ENCODE data around the gene CRACR2B.

CRACR2B gene

DNA sequence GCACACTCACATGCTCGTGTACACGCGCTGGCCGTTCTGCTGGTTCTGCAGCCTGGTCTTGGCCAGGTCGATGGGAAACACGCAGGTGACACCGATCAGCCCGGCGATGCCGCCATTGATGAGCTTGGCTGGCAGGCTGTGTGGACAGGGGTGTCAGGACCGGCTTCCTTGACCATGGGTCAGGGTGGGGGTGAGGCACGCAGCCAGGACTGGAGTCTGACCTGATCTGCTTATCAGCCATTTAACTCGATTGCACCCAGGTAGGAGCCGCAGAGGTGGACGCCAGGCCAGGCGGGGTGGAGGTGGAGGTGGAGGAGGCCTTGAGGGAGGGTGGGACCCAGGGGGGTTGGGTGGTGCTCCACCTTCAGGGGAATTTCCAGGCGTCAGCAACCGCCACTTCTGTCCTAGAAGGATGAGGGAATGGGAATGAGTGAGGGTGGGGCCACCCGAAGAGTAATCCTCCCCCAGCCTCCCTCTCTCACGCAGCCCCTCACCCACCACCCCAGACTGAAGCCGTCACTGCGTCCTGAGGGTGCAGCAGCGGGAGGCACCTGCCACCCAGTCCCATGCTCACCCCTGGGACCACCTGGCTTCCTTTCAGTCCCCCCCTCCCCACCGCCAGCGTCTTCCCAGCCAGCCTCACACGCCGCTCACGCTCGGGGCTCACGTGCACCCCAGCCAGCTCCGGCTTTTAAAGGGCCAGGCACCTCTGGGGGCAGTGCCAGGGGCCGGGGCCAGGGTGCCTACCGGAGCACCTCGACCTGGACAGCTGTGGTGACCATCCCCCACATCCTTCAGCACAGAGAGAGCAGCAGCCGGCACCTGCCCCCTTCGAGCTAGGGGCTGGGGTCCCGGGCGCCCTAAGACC lies 32.7 kb upstream of the CRACR2B start:
- no peak for DNase-seq

DNA sequence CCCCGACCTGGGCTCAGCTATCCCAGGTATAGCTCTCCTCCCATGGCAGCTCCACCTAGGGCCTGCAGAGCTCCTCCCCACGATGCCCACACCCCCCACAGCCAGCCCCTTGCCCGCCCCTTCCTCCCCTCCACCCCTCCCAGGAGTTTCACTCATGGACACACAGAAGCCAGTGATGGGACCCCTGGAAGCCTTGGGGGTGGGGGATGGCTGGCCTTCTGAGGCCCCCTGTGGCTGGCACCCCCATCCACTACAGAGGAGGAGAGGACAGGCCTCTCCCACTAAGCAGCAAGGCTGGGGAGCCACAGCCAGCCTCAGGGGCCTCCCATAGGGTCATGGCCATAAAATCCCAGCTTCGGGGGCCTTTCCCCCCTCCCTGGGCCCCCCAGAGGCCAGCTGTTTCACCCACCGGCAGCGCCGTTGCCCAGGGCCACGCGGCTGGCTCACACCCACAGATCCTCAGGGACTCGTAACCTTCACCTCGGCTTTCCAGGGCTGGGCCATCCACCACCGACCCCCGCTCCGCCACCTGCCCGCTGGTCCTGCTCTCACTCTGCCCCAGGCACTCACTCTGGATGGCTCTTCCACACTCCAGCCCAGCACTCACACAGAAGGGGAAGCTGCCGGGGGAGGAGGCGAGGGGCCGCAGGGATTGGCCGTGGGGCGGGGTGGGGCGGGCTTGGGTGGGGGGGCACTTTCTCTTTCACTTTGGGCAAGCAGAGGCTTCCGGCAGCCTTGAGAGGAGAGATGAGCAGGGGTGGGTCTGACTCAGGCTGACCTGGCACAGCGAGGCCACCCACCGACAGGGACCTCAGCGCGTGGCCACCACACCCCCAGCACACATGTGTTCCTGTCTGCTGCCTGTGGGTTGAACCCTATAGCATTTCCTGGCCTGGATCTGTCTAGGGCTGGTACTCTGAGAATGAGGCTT lies 31.8 kb upstream of the CRACR2B start:
- DNase-seq = peak; percentile 74 to 84 (median 76)

DNA sequence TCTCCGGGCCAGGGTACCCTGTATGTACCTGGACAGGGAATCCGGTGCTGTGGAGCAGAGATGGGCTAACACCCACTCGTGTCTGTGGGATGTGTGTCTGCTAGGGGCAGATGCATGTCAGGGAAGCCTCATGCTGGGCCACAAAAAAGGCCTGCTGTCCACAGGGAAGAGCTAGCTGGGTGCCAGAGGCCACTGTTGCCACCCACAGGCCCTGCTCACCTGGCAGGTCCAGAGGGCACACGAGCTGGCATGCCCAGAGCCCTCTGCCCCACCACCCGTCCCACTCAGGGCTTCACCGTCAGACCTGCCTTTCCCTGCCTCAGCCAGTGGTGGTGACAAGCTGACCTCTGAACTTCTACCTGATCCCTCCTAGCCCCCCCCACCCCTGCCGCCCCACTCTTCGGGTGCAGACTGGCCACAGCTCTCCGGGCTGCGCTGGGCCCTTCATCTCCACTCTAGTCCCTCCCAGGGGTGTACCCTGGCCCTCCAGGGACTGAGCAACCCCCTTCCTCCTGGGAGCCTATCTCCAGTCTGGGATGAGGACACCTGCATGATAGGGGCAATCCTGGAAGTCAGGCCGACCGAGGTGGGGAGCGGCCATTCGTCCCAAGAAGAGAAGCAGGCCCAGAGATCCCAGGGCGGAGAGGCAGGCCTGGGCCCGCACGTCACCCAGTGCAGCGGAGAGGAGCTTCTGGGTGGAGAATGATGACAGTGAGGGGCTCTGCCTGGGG lies 31.0 kb upstream of the CRACR2B start:
- no peak for DNase-seq

DNA sequence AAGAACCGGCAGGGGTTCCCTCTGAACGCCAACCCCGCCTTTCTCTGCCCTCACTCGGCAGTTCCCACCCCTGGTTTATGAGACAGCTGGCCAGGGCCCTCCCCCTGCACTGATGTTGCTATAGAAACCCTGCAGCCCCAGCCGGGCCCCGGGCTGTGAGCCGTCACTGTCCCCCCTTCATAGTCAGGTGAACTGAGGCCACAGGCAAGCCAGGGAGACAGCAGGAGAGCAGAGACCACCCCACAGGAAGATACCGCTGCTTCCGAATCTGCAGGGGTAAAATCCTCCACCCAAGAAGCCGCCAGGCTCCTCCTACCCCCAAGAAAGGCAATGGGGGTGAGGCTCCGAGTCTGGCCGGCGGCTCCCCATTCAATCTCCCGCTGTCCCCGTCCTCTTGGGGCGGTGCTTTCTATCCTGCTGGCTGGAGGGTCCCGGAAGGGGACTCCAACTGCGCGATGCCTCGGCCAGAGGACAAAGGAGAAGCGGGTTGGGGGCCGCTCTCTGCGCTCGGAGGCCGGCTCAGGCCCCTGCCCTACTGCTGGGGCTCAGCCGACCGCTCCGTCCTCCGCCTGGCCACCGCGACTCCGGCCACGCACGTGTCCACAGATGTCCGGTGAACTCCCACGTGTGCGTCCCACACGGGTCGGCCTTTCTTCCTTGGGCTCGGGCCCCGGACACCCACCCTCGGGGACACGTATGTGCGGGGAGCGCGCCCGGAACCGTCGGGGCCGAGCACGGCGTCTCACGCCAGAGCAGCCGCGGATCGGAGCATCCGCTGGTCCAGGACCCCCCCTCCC lies 30.2 kb upstream of the CRACR2B start:
- peak; percentile 52 to 70 (median 60) for DNase-seq

DNA sequence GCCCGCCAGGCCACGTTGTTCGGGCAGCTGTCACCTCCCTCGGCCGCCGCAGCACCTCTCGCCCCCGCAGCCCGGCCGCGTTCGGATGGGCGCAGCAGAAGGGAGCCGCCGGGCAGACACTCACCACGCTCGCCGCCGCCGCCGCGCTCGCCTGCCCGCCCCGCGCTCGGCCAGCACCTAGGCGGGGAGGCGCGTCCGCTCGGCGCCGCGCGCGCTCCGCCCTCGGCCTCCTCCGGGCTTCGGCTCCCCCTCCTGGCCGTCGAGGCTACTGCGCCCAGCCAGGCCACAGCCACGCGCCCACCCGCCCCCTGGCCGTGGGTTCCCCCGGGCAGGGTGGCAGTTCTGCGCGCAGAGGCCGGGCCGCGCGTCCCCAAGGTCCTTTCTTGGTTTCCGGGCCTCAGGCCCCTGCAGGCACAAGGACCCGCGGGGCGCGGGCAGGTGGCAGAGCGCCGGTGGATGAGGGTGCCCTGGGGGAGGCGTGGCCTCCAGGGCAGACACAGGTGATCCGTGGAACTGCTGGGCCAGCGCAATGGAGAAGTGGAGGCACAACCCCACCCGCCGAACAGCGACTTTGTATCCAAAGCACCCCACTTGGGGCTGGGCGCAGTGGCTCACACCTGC lies 29.5 kb upstream of the CRACR2B start, which contains the start of gene SLC25A22:
Gene SLC25A22, minus strand, starts transcription at position 189 of the 621 bp plus-strand sequence. CDS start 3,275 bp downstream, outside the sequence.
- peak; percentile 65 to 76 (median 74) for DNase-seq

DNA sequence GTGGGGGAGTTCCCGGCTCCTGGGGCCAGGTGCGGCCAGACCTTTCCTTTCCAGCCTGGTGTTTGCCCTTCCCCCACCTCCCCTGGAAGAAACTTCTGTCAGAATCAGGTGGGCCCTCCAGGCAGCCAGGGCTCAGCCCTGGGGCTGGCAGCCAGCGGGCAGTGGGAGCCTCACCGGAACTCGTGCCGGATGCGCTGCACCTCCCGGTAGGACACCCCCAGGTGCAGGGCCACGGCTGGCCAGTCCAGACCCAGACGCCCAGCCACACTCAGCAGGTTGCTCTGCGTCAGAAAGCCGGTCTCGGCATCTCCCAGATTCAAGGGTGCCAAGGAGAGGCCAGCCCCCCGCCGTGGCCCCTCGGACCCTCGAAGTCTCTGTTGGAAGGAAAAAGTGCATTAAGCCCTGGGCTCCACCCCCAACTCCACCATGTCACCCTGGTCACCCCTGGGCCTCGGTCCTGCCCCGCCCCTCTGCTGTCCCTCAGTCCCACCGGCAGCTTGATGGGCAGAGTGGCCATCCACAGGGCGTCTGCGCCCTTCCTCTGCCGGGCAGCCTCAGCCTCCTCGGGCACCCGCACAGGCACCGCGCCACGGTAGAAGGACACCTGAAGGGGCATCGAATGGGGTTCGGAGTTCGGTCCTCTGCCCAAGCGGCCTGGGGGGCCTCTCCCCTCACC lies 27.9 kb upstream of the CRACR2B start:
- no peak for DNase-seq

DNA sequence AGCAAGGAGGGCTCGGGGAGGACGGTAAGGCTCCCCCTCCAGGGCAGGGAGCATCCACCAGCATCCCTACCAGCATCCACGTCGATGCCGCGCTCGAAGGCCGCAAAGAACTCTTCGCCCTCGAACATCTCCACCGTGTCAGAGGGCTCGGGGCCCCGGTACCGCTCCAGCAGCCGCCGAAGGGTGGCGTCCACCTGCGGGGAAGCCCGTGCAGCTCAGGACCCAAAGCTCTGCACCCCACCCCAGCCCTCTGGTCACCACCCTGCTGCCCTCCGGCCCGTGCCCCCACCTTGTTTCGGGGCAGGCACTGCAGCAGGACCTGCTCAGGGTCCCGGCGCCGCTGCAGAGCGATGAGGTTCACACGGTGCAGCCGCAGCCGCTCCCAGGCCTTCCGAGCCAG lies 27.2 kb upstream of the CRACR2B start:
- no peak for DNase-seq

DNA sequence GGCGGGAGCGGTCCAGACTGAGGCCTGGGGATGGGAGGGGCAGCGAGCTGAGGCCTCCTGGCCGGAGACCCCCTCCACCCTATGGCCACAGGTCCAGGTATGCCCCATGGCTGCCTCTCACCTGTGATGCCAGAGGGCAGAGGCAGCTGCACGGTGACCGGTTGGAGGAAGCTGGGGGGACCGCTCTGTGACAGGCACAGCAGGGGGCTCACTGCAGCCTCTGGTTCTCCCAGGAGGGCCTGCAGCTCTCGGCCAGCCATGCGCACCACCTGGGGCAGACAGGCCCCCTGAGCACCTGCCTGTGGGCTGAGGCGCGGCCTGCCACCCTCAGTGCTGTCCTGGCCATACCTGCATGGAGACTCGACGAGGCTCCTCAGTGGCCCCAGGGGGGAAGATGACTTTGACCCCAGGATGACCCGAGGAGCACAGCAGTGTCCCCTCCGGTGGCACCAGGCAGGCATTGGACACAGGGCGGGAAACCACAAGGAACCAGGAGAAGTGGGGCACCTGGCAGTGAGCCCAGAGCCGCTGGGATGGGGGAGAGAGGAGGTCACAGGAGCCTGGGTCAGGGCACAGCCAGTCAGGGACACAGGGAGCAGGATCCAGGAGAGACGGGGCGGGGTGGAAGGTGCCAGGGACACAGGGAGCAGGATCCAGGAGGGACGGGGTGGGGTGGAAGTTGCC lies 26.5 kb upstream of the CRACR2B start:
- no peak for DNase-seq

DNA sequence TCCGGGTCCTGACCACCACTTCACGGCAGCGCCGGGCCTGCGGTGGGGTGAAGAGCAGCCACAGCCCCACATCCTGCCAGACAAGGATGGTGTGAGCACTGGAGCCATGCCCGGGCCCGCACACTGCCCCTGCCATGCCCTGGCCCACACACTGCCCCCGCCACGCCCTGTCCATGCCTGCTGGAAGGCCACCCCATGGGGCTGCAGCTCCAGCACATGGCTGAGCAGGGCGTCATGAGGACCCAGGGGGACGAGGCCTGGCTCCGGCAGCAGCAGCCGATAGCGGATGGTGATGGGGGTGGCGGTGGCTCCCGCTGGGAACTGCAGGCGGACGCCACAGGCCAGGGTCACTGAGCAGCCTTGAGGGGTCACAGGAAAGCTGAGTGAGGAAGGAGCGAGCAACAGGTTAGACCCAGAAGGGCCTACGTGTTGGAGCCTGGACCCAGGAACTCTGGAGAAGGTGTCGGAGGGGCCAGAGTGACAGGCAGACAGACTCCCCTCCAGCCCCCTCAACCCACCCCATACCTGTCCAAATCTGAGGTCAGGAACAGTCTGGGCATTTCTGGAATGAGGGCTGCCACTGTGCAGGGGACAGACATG lies 25.6 kb upstream of the CRACR2B start:
- no peak for DNase-seq

DNA sequence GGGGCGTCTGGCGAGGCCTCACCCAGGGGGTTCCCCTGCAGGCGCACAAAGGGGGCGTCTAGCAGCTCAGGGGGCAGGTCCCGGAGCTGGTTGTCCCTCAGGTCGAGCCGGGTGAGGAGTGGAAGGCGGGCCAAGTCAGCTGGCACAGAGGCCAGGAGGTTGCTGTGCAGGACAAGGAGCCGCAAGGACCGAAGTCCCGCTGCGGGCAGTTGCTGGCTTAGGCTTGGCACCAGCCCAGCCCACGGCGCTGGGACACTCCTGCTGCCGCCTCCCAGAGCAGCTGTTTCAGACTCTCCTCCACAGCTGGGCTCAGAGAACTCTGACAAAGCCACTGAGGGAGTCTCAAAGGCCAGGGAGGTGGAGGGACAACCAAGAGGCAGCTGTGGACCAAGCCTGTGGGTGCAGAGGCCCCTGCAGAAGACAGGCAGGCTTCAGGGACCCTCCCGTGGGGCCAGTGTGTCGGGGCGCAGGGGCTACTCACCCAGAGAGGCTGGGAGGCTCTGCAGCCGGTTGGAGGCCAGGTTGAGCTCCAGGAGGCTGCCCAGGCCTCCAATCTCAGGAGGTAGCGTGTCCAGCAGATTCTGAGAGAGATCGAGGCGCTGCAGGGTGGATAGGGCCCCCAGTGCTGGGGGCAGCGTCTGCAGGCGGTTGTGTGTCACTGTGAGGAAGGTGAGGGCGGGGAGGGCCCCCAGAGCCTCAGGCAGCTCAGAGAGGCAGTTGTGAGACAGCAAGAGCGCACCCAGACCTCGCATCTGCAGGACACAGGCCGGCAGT lies 24.8 kb upstream of the CRACR2B start:
- DNase-seq = no peak

DNA sequence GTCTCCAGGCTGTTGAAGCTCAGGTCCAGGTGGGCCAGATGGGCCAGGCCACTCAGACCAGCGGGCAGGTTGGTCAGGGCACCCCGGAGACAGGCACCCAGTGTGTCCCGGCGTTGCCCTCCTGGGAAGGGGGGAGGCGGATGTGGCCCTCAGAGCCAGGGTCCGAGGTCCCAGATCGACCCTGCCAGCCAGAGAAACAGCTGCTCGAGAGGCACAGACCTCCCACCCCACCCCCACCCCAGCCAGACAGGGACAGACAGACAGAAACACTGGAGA lies 24.3 kb upstream of the CRACR2B start:
- no peak for DNase-seq

DNA sequence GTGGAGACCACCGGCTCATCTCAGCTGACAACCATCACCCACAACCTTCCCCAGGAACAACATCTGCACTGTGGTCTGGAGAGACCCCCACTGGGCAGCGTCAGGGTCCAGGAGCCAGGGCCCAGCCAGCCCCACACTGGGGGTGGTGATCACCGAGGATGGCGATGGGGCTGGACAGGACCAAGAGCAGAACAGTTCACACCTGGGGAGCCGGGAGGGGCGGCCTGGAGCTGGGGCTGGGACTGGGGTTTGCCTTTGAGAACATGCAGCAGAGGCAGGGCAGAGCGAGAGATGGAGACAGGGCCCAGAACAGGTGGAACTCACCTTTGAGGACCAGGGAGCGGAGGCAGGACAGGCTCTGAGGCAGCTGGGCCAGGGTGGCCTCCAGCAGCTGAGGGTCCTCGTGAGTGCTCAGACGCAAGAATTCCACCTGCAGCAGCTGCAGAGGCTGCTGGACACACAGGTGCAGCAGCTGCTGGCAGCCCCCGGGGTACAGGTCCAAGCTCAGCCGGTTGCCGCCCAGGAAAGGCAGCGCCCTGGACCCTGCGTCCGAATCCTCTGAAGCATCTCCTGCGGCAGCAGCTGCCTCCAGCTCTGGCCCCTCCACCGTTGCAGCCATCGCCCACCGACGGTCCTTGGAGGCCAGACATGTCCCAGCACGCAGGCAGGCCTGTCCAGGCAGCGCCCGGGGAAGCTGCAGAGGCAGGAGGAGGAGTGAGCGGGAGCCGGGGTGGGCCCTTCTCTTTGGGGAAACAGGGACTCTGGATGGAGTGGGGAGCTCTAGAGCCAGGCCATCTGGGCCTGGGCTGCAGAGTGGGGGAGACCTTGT lies 23.7 kb upstream of the CRACR2B start:
- no peak for DNase-seq

DNA sequence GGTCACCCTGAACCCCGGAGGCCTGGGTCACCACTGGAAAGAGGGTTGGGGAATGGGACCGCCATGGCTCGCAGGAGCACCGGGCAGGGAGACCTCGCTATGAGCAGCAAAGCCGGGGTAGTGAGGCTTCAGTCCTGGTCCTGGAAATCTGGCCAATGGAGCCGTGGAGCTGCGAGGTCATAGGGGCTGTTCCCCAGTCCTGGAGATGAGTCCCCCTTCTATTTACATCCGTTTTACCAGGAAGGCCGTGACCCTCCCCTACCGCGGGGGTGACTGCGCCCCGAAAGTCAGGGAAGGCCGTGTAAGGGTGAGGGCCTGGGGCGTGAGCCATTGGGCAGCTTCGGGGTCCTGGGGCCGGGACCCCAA lies 23.1 kb upstream of the CRACR2B start:
- no peak for DNase-seq

DNA sequence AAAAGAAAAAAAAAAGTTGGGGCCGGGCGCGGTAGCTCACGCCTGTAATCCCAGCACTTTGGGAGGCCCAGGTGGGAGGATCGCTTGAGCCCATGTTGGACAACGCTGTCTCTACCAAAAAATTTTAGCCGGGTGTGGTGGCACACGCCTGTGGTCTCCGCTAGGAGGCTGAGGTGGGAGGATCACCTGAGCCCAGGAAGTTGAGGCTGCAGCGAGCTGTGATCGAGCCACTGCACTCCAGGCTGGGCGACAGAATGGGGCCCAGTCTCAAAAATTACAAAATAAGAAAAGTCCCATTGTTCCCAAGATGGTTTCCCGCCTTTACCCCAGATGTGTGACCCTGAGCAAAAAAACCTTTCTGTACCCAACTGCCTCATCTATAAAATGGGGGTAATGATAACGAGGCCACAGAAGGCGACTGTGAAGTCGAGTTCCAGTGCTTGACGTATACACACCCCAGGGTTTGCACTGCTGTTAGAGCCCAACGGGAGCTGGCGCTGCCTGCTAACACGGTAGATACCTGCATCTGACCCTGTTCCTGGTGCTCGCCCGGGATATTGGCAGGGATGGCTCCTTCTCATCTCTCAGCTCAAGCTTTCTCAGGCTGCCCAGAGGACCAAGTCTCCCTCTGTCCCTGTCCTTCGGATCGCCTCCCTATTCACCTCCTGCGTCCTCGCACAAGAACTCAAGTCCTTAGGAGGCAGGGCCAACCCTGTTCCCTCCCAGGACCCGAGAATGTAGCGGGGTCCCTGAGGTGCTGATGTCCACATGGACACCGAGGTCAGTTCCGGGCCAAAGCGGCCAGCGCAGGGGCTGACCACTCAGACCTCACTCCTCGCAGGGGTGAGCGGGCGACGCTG lies 19.1 kb upstream of the CRACR2B start:
- no peak for DNase-seq

DNA sequence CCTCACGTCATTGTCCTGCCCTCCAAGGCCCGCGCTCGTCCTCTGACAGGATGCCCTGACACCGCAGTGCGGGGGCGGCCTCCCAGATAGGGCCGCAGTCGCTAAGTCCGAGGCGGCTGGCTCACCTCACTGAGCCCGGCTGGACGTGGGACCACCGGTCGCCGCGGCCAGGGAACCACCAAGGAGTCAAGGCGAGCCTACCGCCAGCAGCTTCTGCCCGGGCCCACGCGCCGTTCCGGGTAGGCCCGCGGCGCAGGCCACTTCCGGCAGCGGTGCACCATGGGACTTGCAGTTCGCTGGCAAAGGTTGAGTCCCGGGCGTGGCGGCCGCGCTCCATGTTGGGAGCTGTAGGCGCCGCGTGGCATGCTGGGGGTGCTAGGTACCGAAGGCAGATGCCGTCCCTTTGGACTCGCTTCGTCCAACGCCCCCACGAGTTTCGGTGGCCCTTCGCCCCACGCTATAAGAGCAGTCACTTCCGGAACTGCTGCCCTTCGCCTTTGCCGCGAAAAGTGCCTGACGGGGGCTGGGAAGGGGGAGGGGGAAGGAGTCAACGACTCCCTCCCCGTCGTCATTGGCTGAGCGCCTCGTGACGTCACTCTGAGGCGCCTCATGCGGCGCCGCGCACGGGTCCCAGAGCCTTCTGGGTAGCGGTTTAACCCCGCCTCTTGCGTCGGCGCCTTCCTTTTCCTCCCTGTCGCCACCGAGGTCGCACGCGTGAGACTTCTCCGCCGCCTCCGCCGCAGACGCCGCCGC lies 18.3 kb upstream of the CRACR2B start, which contains the start of gene RPLP2:
Gene RPLP2, plus strand, starts transcription at position 681 of the 753 bp plus-strand sequence. CDS start 268 bp downstream, outside the sequence.
- DNase-seq = peak; percentile 95 to 98 (median 96)

DNA sequence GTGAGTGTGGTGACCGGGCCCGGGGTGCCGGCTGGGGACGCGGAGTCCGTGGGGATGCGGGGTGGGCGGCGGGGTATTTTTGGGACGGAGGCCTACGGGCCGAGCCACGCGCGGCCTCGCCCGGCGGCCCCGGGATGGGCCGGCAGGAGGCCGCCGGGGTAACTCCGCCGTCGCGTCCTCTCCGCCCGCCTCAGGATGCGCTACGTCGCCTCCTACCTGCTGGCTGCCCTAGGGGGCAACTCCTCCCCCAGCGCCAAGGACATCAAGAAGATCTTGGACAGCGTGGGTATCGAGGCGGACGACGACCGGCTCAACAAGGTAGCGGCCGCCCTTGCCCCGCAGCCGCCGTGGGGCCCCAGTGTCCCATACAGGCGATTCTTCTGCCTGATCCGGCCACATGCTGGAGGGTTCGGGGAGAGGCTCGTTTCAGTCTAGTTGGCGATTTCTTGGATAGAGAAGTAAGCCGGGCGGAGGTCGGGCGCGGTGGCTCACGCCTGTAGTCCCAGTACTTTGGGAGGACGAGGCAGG lies 17.6 kb upstream of the CRACR2B start:
- no peak for DNase-seq
